Astrocyte (in vitro differentiated cells and primary cell): ENCODE data around the gene STK40. TPM values are rescaled to one million over a fixed set of nuclear protein-coding genes. Genes with fewer than 3 reads are reported as not detected.

Experiments used
- DNase-seq: peaks from one replicate; pipeline ENCODE4 v3.0.0-alpha.2; 2010; ENCODE audit warnings: low read depth
- FAIRE-seq: peaks from 2 replicates; lab custom pipeline; 2011; peaks lifted over from hg19 to GRCh38; lab: Jason Lieb, UNC
- H2AFZ ChIP-seq: 2 replicates; pipeline ENCODE4 v1.6.0; 2012; ENCODE audit warnings: low read depth, low read length, inconsistent platforms
- H3K27ac ChIP-seq: 2 replicates; pipeline ENCODE4 v1.5.1; 2011; ENCODE audit warnings: low read depth, low read length, inconsistent platforms
- H3K27me3 ChIP-seq: 2 replicates; pipeline ENCODE4 v1.6.0; 2011; ENCODE audit warnings: low read length, inconsistent platforms; ENCODE audit not compliant: insufficient read depth
- H3K36me3 ChIP-seq: 2 replicates; pipeline ENCODE4 v1.5.1; 2011; ENCODE audit warnings: low read length, inconsistent platforms; ENCODE audit not compliant: insufficient read depth
- H3K4me1 ChIP-seq: 2 replicates; pipeline ENCODE4 v1.5.1; 2011; ENCODE audit warnings: low read length, inconsistent platforms; ENCODE audit not compliant: insufficient read depth
- H3K4me2 ChIP-seq: 2 replicates; pipeline ENCODE4 v1.6.0; 2012; ENCODE audit warnings: low read length, inconsistent platforms
- H3K4me3 ChIP-seq: 2 replicates; pipeline ENCODE4 v1.5.1; 2011; ENCODE audit warnings: low read depth, mild to moderate bottlenecking, low read length, inconsistent platforms; ENCODE audit not compliant: insufficient read depth
- H3K79me2 ChIP-seq: 2 replicates; pipeline ENCODE4 v1.6.0; 2012; ENCODE audit warnings: mild to moderate bottlenecking, low read length, inconsistent platforms; ENCODE audit not compliant: insufficient read depth
- H3K9ac ChIP-seq: 2 replicates; pipeline ENCODE4 v1.6.0; 2012; ENCODE audit warnings: mild to moderate bottlenecking, low read length, inconsistent platforms
- H3K9me3 ChIP-seq: 2 replicates; pipeline ENCODE4 v1.5.1; 2012; ENCODE audit warnings: low read depth, mild to moderate bottlenecking, low read length, inconsistent platforms; ENCODE audit not compliant: insufficient read depth
- H4K20me1 ChIP-seq: 2 replicates; pipeline ENCODE4 v1.6.0; 2012; ENCODE audit warnings: low read length, inconsistent platforms; ENCODE audit not compliant: insufficient read depth
- H3K27ac Mint-ChIP-seq: one replicate; pipeline ENCODE4 v1.8.0; 2021; ENCODE audit warnings: mild to moderate bottlenecking, mixed read lengths; ENCODE audit not compliant: unreplicated experiment
- H3K27me3 Mint-ChIP-seq: one replicate; pipeline ENCODE4 v1.8.0; 2021; ENCODE audit warnings: low read depth, mixed read lengths; ENCODE audit not compliant: unreplicated experiment
- H3K36me3 Mint-ChIP-seq: one replicate; pipeline ENCODE4 v1.8.0; 2021; ENCODE audit warnings: low read depth, mixed read lengths; ENCODE audit not compliant: unreplicated experiment
- H3K4me1 Mint-ChIP-seq: one replicate; pipeline ENCODE4 v1.8.0; 2021; ENCODE audit warnings: low read depth, mixed read lengths; ENCODE audit not compliant: unreplicated experiment
- H3K4me3 Mint-ChIP-seq: one replicate; pipeline ENCODE4 v1.8.0; 2021; ENCODE audit warnings: mild to moderate bottlenecking, moderate library complexity, mixed read lengths; ENCODE audit not compliant: unreplicated experiment
- H3K9me3 Mint-ChIP-seq: one replicate; pipeline ENCODE4 v1.8.0; 2021; ENCODE audit warnings: mild to moderate bottlenecking, mixed read lengths; ENCODE audit not compliant: unreplicated experiment
- CTCF ChIP-seq: IDR thresholded peaks from 2 replicates; pipeline ENCODE4 v1.5.1; 2011; ENCODE audit warnings: low read depth, mild to moderate bottlenecking, inconsistent platforms, low read length, moderate library complexity; ENCODE audit not compliant: insufficient read depth
- EZH2 ChIP-seq: IDR thresholded peaks from 2 replicates; pipeline ENCODE4 v1.6.1; 2012; ENCODE audit warnings: mild to moderate bottlenecking, low read length, inconsistent platforms; ENCODE audit not compliant: insufficient read depth
- total RNA-seq: library from RNA; stranded (reverse); gene quantifications from 2 replicates; pipeline ENCODE4 v1.2.1, GENCODE V29; 2021

Gene STK40
- total RNA-seq, 1 donor from 2014 or later = 71.1 TPM

- Mint-ChIP-seq H3K27me3 (peaks cover 2% of the 10 kb centered on the region), H3K27ac (no peak overlapping the region), H3K4me3 (no peak overlapping the region), H3K4me1 (peaks cover 7% of the 10 kb centered on the region), H3K36me3 (peaks cover 19% of the 10 kb centered on the region), H3K9me3 (no peaks in the 10 kb centered on the region)
- no peak overlapping the region for H3K4me2 ChIP-seq
- H3K4me1 ChIP-seq = peaks cover 12% of the 10 kb centered on the region
- no peak for DNase-seq
- no peaks in the 10 kb centered on the region for H3K79me2 ChIP-seq
- H3K9ac ChIP-seq = no peak overlapping the region
- peaks cover 9% of the 10 kb centered on the region for H3K36me3 ChIP-seq
- H3K27ac ChIP-seq = no peak overlapping the region
- TF ChIP-seq CTCF (no peak), EZH2 (no peak)
- H3K4me3 ChIP-seq = no peak overlapping the region
- FAIRE-seq = no peak
- H2AFZ ChIP-seq = no peak overlapping the region
- H4K20me1 ChIP-seq = no peaks in the 10 kb centered on the region
- no peaks in the 10 kb centered on the region for H3K9me3 ChIP-seq
- no peaks in the 10 kb centered on the region for H3K27me3 ChIP-seq
Observed at GRCh38 chr1:36341626-36342320, 44.0 kb downstream of the STK40 start.

GRCh38 chr1:36339615-36340014 lies 46.1 kb downstream of the STK40 start:
- H3K36me3 ChIP-seq = no peaks in the 10 kb centered on the region
- H3K27me3 ChIP-seq = no peaks in the 10 kb centered on the region
- no peak overlapping the region for H3K4me3 ChIP-seq
- Mint-ChIP-seq H3K27ac (no peak overlapping the region), H3K4me3 (no peak overlapping the region), H3K4me1 (peaks cover 8% of the 10 kb centered on the region), H3K36me3 (peaks cover 16% of the 10 kb centered on the region), H3K9me3 (no peaks in the 10 kb centered on the region), H3K27me3 (peaks cover 3% of the 10 kb centered on the region)
- FAIRE-seq (no peak), DNase-seq (no peak)
- no peak overlapping the region for H3K4me2 ChIP-seq
- no peak overlapping the region for H2AFZ ChIP-seq
- no peaks in the 10 kb centered on the region for H3K79me2 ChIP-seq
- no peak overlapping the region for H3K9ac ChIP-seq
- H3K9me3 ChIP-seq = no peaks in the 10 kb centered on the region
- H3K27ac ChIP-seq = no peak overlapping the region
- no peaks in the 10 kb centered on the region for H4K20me1 ChIP-seq
- peaks cover 12% of the 10 kb centered on the region for H3K4me1 ChIP-seq
- TF ChIP-seq EZH2 (no peak), CTCF (no peak)

GRCh38 chr1:36339215-36339614 lies 46.5 kb downstream of the STK40 start:
- H3K4me1 ChIP-seq = peaks cover 12% of the 10 kb centered on the region
- H4K20me1 ChIP-seq = no peaks in the 10 kb centered on the region
- H3K4me3 Mint-ChIP-seq = no peak overlapping the region
- no peak overlapping the region for H3K9ac ChIP-seq
- peaks cover 3% of the 10 kb centered on the region for H3K27me3 Mint-ChIP-seq
- peaks cover 8% of the 10 kb centered on the region for H3K4me1 Mint-ChIP-seq
- H3K4me3 ChIP-seq = no peak overlapping the region
- no peak for TF ChIP-seq CTCF
- H3K36me3 Mint-ChIP-seq = peaks cover 15% of the 10 kb centered on the region
- no peaks in the 10 kb centered on the region for H3K27me3 ChIP-seq
- H3K79me2 ChIP-seq = no peaks in the 10 kb centered on the region
- no peak overlapping the region for H3K4me2 ChIP-seq
- no peak overlapping the region for H3K27ac ChIP-seq
- no peak overlapping the region for H2AFZ ChIP-seq
- H3K9me3 ChIP-seq = no peaks in the 10 kb centered on the region
- H3K9me3 Mint-ChIP-seq = no peaks in the 10 kb centered on the region
- no peak overlapping the region for H3K27ac Mint-ChIP-seq
- DNase-seq (no peak), FAIRE-seq (no peak)
- H3K36me3 ChIP-seq = no peaks in the 10 kb centered on the region
